HEK293T (cell line): ENCODE data around the gene AOPEP.

Experiments used
- ELF4 ChIP-seq: fragments of 450-650 bp; IDR thresholded peaks from 2 replicates; pipeline ENCODE4 v1.6.1; 2017; ENCODE audit warnings: antibody characterized with exemption
- L3MBTL2 ChIP-seq: fragments of 450-650 bp; conservative IDR thresholded peaks from 2 replicates; pipeline ENCODE4 v1.6.1; 2016; ENCODE audit warnings: mild to moderate bottlenecking
- PKNOX1 ChIP-seq: fragments of 450-650 bp; IDR thresholded peaks from 2 replicates; pipeline ENCODE4 v1.6.1; 2016
- SP1 ChIP-seq: fragments of 450-650 bp; IDR thresholded peaks from 2 replicates; pipeline ENCODE4 v1.6.1; 2017

GRCh38 chr9:94760660-94761059 lies 34.2 kb downstream of the AOPEP start:
- TF ChIP-seq L3MBTL2 (no peak), ELF4 (no peak), PKNOX1 (no peak), SP1 (no peak)
